ENCODE data around the gene ZNF385C.

Gene ZNF385C

DNA sequence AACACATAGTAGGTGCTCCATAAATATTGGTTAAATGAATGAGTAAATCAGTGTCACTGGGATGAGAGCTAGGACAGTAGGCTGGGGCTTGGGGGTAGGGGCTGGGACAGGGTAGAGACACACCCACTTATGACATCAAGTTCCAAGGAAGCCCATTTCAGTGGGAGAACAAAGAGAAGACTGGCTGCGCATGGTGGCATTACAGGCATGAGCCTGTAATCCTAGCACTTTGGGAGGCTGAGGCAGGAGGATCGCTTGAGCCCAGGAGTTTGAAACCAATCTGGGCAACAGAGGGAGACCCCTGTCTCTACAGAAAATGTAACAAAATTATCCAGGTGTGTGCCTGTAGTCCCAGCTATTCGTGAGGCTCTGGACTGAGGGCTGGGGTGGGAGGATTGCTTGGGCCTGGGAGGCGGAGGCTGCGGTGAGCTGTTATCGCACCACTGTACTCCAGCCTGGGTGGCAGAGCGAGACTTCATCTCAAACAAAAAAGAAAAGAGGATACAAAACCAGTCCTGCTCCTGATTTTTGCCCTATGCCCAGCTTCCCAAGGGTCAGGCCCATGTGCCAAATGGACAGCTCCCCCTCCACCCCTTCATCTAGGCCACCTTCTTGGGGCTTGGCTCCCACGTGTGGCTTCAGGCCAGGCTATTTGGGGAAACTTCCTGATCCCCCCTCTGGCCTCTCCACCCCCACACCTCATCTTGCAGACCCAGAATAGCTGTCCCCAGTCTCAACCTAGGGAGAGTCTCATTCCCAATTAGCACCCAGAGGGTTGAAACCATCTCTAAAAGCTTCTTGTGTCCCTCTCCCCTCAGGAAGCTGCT, 7.1 kb downstream of the ZNF385C start:
- DNase-seq (ENCODE audit: low read depth in 1 of 2, low spot score in 1 of 2) = no peak
- Histone ChIP-seq H3K27me3 (ENCODE audit: insufficient read depth, poor library complexity, severe bottlenecking) (no peaks in the 10 kb centered on the region), H3K4me3 (replicated peaks; ENCODE audit: insufficient read depth, low read length) (no peak overlapping the region), H3K27ac (replicated peaks) (no peak overlapping the region)
- TF ChIP-seq SPI1 (IDR thresholded peaks at IDR 0.05; ENCODE audit: borderline replicate concordance, low read depth) (no peak), POLR2AphosphoS5 (IDR thresholded peaks at IDR 0.05; ENCODE audit: low read depth) (no peak)
- TF ChIP-seq, protein P1, sequence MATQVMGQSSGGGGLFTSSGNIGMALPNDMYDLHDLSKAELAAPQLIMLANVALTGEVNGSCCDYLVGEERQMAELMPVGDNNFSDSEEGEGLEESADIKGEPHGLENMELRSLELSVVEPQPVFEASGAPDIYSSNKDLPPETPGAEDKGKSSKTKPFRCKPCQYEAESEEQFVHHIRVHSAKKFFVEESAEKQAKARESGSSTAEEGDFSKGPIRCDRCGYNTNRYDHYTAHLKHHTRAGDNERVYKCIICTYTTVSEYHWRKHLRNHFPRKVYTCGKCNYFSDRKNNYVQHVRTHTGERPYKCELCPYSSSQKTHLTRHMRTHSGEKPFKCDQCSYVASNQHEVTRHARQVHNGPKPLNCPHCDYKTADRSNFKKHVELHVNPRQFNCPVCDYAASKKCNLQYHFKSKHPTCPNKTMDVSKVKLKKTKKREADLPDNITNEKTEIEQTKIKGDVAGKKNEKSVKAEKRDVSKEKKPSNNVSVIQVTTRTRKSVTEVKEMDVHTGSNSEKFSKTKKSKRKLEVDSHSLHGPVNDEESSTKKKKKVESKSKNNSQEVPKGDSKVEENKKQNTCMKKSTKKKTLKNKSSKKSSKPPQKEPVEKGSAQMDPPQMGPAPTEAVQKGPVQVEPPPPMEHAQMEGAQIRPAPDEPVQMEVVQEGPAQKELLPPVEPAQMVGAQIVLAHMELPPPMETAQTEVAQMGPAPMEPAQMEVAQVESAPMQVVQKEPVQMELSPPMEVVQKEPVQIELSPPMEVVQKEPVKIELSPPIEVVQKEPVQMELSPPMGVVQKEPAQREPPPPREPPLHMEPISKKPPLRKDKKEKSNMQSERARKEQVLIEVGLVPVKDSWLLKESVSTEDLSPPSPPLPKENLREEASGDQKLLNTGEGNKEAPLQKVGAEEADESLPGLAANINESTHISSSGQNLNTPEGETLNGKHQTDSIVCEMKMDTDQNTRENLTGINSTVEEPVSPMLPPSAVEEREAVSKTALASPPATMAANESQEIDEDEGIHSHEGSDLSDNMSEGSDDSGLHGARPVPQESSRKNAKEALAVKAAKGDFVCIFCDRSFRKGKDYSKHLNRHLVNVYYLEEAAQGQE (IDR thresholded peaks at IDR 0.05; ENCODE audit: insufficient replicate concordance, low read depth) = no peak
- TF ChIP-seq, protein P2, sequence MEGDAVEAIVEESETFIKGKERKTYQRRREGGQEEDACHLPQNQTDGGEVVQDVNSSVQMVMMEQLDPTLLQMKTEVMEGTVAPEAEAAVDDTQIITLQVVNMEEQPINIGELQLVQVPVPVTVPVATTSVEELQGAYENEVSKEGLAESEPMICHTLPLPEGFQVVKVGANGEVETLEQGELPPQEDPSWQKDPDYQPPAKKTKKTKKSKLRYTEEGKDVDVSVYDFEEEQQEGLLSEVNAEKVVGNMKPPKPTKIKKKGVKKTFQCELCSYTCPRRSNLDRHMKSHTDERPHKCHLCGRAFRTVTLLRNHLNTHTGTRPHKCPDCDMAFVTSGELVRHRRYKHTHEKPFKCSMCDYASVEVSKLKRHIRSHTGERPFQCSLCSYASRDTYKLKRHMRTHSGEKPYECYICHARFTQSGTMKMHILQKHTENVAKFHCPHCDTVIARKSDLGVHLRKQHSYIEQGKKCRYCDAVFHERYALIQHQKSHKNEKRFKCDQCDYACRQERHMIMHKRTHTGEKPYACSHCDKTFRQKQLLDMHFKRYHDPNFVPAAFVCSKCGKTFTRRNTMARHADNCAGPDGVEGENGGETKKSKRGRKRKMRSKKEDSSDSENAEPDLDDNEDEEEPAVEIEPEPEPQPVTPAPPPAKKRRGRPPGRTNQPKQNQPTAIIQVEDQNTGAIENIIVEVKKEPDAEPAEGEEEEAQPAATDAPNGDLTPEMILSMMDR (IDR thresholded peaks at IDR 0.05; ENCODE audit: insufficient read depth, low read length) = no peak

DNA sequence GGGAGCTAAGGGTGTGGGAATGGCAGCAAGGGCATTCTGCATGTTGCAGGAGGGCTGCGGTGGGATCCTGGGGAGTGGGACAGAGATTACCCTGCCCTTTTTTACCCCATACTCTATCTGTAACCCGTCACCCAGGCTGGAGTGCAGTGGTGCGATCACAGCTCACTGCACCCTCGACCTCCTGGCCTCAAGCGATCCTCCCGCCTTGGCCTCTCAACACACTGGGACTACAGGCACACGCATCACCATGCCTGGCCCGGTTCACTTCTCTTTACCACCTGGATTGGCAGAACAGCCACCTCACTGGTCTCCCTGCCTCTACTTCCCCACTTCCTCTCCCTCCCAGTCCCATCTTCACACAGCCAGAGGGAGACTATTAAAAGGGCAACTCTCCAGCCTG, 9.5 kb downstream of the ZNF385C start:
- no peak for DNase-seq (ENCODE audit: low read depth in 1 of 2, low spot score in 1 of 2)
- TF ChIP-seq GABPA (IDR thresholded peaks at IDR 0.05; ENCODE audit: low read depth) = no peak
- TF ChIP-seq POLR2AphosphoS5 (IDR thresholded peaks at IDR 0.05; ENCODE audit: low read depth) = no peak
- TF ChIP-seq, protein P2 (IDR thresholded peaks at IDR 0.05; ENCODE audit: insufficient read depth, low read length) = no peak
- no peak for TF ChIP-seq SPI1 (IDR thresholded peaks at IDR 0.05; ENCODE audit: borderline replicate concordance, low read depth)
- TF ChIP-seq, protein P1 (IDR thresholded peaks at IDR 0.05; ENCODE audit: insufficient replicate concordance, low read depth) = no peak
- H3K27ac ChIP-seq (replicated peaks) = no peak overlapping the region
- H3K4me3 ChIP-seq (replicated peaks; ENCODE audit: insufficient read depth, low read length) = no peak overlapping the region
- H3K27me3 ChIP-seq (ENCODE audit: insufficient read depth, poor library complexity, severe bottlenecking) = no peaks in the 10 kb centered on the region

DNA sequence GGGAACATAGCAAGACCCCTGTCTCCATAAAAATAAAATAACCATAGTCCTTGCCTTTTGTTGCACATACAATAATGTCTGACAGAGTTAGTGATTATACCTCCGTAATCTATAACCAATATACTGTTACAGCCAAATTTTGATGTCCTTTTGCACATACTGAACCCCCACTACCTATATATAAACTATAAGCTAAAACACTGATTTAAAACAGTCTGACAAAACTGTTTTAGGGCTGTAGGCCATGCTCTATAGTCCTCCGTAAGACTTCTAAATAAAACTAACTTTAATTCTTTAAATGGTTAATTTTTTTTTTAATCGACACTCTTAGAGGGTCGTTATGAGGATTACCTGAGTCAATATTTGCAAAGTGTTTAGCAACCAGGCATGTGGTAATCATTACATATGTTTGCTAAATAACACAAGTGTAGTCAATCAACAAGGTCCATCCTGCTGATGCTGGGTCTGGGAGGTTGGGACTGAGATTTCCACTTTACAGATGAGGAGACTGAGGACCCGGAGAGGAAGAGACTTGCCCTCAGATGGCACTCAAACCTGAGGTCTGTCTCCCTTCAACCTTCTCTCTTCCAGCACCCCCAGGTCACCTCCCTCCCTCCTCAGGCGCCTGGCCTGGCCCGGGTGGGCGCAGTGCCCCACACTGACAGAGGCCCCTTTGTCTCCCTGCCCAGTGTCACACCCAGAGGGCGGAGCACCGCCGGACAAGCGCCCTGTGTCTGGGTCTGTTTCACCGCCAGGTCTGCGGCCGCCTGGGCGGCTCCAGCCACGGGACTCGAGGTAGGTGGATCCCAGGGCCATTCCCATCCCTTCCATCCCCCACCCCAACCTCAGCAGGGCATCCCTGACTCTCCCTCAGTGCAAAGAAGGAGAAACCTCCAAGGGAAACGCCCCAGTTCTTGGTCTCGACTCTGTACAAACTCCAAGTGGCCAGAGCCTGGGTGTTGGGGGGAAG, 10.3 kb downstream of the ZNF385C start:
- no peak for DNase-seq (ENCODE audit: low read depth in 1 of 2, low spot score in 1 of 2)
- H3K27me3 ChIP-seq (ENCODE audit: insufficient read depth, poor library complexity, severe bottlenecking) = no peaks in the 10 kb centered on the region
- H3K4me3 ChIP-seq (replicated peaks; ENCODE audit: insufficient read depth, low read length) = no peak overlapping the region
- TF ChIP-seq POLR2AphosphoS5 (IDR thresholded peaks at IDR 0.05; ENCODE audit: low read depth) = no peak
- TF ChIP-seq, protein P1 (IDR thresholded peaks at IDR 0.05; ENCODE audit: insufficient replicate concordance, low read depth) = no peak
- no peak for TF ChIP-seq GABPA (IDR thresholded peaks at IDR 0.05; ENCODE audit: low read depth)
- TF ChIP-seq, protein P2 (IDR thresholded peaks at IDR 0.05; ENCODE audit: insufficient read depth, low read length) = no peak
- TF ChIP-seq SPI1 (IDR thresholded peaks at IDR 0.05; ENCODE audit: borderline replicate concordance, low read depth) = no peak
- no peak overlapping the region for H3K27ac ChIP-seq (replicated peaks)
